Brain microvascular endothelial cell (primary cell): Measurements from ENCODE around the gene PRR19.

Experiments
- DNase-seq: peaks from one replicate; pipeline ENCODE4 v3.0.0-alpha.2; 2020
- H3K27ac ChIP-seq: fragments of 250-450 bp; sonication (Bioruptor Pico); 2 replicates; pipeline ENCODE4 v1.5.1; 2020; ENCODE audit warnings: mild to moderate bottlenecking, moderate library complexity
- H3K27me3 ChIP-seq: fragments of 250-450 bp; sonication (Bioruptor Pico); replicated peaks from 2 replicates; pipeline ENCODE4 v1.5.1; 2020; ENCODE audit warnings: mild to moderate bottlenecking
- H3K36me3 ChIP-seq: fragments of 250-450 bp; sonication (Bioruptor Pico); replicated peaks from 2 replicates; pipeline ENCODE4 v1.5.1; 2020; ENCODE audit warnings: mild to moderate bottlenecking
- H3K4me3 ChIP-seq: 2 replicates; pipeline ENCODE4 v1.5.1; 2011; ENCODE audit warnings: low read depth, mild to moderate bottlenecking, control low read depth, low read length, moderate library complexity
- CTCF ChIP-seq: IDR thresholded peaks from 2 replicates; pipeline ENCODE4 v1.5.1; 2011; ENCODE audit warnings: low read depth, mild to moderate bottlenecking, moderate library complexity, low read length, control low read depth, inconsistent platforms; ENCODE audit errors: missing control alignments
- in situ Hi-C: cut with HindIII; loops from 2 replicates; pipeline ENCODE4 v1.10.0; 2017; ENCODE audit warnings: low sequenced_read_pairs, low pct_ligation_motif_present

The PRR19 gene

GRCh38 chr19:42281827-42282762, 19.8 kb upstream of the PRR19 start:
- DNase-seq, result no peak
- H3K36me3 ChIP-seq, result peaks cover 8% of the 10 kb centered on the region
- TF ChIP-seq CTCF, result no peak
- H3K27ac ChIP-seq, result peak overlapping the region; percentile 15
- in situ Hi-C loops, result no loop called here
- H3K27me3 ChIP-seq, result no peaks in the 10 kb centered on the region
- no peak overlapping the region for H3K4me3 ChIP-seq

- peaks cover 12% of the 10 kb centered on the region for H3K36me3 ChIP-seq
- in situ Hi-C loops, result no loop called here
- H3K27me3 ChIP-seq, result no peaks in the 10 kb centered on the region
- DNase-seq, result no peak
- H3K27ac ChIP-seq, result no peak overlapping the region
- TF ChIP-seq CTCF, result no peak
- H3K4me3 ChIP-seq, result no peak overlapping the region
Observed at GRCh38 chr19:42282819-42283187, 19.1 kb upstream of the PRR19 start.

- in situ Hi-C loops, result no loop called here
- Histone ChIP-seq H3K27ac (peak overlapping the region; percentile 73), H3K27me3 (no peaks in the 10 kb centered on the region), H3K36me3 (peaks cover 18% of the 10 kb centered on the region), H3K4me3 (peak overlapping the region; percentile 45)
- DNase-seq, result peak; percentile 88
- TF ChIP-seq CTCF, result no peak
Observed at GRCh38 chr19:42283188-42284065, 18.5 kb upstream of the PRR19 start.

GRCh38 chr19:42284066-42284501, 17.8 kb upstream of the PRR19 start:
- Histone ChIP-seq H3K4me3 (peak overlapping the region; percentile 42), H3K27me3 (no peaks in the 10 kb centered on the region), H3K36me3 (peaks cover 22% of the 10 kb centered on the region), H3K27ac (peak overlapping the region; percentile 73)
- in situ Hi-C loops, result no loop called here
- no peak for TF ChIP-seq CTCF
- DNase-seq, result no peak

GRCh38 chr19:42284591-42285341, 17.2 kb upstream of the PRR19 start:
- no peak for TF ChIP-seq CTCF
- peak overlapping the region; percentile 63 for H3K4me3 ChIP-seq
- no peak overlapping the region for H3K27ac ChIP-seq
- no peak for DNase-seq
- H3K27me3 ChIP-seq, result no peaks in the 10 kb centered on the region
- H3K36me3 ChIP-seq, result peaks cover 28% of the 10 kb centered on the region
- in situ Hi-C loops, result no loop called here
